ENCODE data around the gene FOXK1. TPM values are rescaled to one million over a fixed set of nuclear protein-coding genes. Genes with fewer than 3 reads are reported as not detected.

FOXK1 gene
- total RNA-seq, 1 donor from 2014 or later = 30.4 TPM

DNA sequence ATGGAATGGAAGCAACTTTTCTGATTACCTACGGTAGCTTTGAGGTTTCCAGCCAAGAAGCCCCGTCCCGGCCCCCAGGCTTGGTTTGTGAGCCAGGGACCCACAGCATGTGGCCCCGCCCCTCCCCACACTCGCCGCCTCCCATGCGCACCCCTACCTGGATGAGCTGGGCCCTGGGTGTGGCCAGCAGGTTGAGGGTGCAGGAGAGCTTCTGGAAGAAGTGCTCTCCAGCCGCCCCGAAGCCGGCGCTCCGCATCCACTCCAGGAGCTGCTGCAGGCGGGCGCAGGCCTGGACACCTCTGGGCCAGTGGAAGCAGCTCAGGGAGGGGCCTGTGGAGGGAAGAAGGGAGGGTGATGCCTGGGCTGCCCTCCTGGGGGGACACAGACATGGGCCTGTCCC is 133.0 kb downstream of the FOXK1 start:
- TF ChIP-seq, protein P1, sequence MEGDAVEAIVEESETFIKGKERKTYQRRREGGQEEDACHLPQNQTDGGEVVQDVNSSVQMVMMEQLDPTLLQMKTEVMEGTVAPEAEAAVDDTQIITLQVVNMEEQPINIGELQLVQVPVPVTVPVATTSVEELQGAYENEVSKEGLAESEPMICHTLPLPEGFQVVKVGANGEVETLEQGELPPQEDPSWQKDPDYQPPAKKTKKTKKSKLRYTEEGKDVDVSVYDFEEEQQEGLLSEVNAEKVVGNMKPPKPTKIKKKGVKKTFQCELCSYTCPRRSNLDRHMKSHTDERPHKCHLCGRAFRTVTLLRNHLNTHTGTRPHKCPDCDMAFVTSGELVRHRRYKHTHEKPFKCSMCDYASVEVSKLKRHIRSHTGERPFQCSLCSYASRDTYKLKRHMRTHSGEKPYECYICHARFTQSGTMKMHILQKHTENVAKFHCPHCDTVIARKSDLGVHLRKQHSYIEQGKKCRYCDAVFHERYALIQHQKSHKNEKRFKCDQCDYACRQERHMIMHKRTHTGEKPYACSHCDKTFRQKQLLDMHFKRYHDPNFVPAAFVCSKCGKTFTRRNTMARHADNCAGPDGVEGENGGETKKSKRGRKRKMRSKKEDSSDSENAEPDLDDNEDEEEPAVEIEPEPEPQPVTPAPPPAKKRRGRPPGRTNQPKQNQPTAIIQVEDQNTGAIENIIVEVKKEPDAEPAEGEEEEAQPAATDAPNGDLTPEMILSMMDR (conservative IDR thresholded peaks at IDR 0.05; ENCODE audit: low read depth, low read length) = no peak
- H3K4me3 ChIP-seq (ENCODE audit: low read depth, low read length) = no peak overlapping the region
- DNase-seq (ENCODE audit: low read depth) = no peak

DNA sequence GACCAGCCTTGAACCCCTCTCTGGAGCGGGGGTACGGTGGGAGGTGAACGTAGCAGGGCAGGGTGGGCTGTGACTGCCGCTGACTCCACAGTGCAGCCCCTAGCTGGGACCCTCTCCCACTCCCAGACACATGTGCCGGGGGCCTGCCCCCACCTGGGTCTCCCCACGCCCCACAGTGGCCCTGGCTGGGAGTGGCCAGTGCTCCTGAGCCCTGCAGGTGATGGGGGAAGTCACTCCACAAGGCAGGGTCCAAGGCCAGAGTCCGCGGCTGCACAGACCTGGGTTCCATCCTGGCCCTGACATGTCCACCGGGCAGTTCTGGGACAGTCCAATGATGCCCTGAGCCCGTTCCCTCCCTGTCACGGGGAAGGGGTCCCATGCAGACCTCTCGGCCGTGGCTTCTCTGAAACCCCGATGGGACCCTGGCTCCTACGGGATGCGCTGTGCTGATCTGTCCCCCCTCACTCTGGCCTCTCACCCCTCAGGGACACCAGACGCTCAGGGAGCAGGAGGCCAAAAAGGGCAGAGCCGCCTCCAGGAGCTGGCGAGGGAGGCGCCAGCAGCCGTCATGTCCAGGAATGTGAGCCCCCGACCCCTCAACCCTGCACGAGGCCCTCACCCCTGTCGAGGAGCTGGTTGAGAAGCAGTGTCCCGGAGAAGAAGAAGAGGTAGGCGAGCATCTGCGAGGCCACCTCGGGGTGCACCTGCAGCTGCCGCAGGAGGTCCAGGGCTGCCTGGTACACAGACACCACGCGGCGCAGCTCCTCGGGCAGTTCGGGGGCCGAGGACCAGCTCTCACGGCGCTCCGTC is 133.7 kb downstream of the FOXK1 start:
- no peak for DNase-seq (ENCODE audit: low read depth)
- H3K4me3 ChIP-seq (ENCODE audit: low read depth, low read length) = no peak overlapping the region
- TF ChIP-seq, protein P1 (conservative IDR thresholded peaks at IDR 0.05; ENCODE audit: low read depth, low read length) = no peak

DNA sequence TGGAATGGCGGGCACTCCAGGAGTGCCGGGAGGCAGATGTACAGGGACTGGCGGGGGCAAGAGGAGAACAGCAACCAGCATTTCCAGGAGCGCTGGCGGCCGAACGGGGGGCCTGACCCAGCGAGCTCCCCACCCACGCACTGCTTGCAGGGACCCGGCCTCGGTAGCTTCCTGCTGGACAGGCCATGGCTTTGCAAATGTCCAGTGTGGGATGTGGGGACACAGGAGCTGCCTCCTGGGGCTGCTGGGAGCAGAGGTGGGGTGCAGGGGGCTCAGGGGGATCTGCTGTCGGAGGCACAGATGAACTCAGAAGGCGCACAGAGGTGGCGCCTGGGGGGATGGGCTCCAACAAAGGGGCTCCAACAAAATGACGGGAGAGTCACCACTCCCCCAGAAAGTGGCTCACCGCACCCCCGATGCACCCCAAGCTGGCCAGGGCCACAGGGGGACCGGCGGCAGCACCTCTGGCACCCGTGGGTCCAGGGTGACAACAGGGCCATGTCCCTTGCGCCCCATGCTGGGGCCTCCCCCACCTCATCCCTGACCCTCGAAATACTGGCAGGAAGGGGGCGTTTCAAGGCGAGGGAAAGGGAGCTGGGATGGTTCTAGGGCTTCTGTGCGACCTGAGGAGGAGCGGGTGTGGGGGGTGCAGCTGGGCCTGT is 134.5 kb downstream of the FOXK1 start:
- no peak for DNase-seq (ENCODE audit: low read depth)
- H3K4me3 ChIP-seq (ENCODE audit: low read depth, low read length) = no peak overlapping the region
- TF ChIP-seq, protein P1 (conservative IDR thresholded peaks at IDR 0.05; ENCODE audit: low read depth, low read length) = no peak

DNA sequence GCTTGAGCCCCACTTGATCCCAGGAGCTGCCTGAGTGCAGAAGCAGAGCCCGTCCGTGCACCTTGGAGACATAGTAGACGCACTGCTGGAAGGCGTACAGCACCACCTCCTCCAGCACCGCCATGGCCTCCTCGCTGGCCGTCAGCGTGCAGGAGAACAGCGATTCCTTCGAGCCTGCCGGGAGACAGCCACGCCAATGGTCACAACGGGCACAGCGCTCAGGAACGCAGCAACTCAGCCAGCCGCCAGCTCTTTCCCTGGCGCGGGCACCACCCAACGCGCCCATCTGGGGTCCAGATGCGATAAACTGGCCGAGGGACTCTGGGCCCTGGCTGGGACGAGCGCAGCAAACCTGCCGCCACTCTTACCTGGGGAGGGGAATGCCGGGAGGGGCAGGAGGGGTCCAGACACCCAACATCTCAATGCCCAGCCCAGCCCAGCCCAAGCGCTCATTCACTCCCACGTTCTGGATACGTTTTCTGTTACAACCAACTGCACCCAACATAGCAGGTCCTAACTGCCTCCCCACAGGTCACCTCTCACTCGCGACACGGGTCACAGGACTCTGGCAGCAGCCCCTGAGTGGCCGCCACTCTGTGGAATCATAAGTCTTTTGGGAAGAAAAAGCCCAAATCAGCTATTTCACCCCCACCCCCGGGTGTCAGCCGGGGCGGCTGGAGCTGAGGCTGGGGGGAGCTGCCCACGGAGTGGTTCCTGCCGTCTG is 135.2 kb downstream of the FOXK1 start:
- no peak for DNase-seq (ENCODE audit: low read depth)
- TF ChIP-seq, protein P1 (conservative IDR thresholded peaks at IDR 0.05; ENCODE audit: low read depth, low read length) = no peak
- no peak overlapping the region for H3K4me3 ChIP-seq (ENCODE audit: low read depth, low read length)

DNA sequence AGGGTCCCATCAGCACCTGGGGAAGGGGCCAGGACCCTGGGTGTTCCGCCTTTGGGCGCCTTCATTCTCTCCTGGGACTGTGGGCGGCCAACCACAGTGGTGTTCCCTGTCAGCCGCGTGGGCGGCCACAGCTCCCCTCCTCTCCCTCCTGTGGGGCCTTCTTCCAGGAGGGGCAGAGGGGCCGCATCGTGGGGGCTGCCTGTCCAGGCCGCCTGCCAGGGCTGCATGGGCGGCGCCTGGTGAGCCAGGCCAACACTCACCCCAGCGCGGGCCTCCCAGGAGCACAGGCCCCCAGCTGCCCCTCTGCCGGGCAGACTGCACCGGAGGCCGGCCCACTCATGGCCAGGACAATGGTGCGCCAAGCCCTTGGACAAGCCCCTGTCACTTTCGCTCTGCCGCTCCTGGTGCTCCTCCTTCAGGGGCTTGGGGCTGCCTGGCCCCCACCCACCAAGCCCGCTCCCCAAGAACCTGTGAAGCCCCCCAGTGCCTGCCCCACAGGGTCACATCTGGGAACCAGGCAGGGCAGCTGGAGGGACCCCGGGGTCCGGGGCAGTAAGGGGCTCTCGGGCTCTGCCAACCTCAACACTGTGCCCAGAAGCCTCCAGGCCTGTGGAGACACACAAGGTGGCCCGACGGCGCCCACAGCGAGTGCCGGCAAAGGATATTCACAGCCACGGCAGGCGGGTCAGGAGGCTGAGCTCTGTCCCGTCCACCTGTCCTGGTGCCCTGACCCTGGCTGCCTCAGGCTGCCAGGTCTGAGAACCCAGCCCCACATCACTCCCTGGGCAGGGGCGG is 136.1 kb downstream of the FOXK1 start:
- TF ChIP-seq, protein P1 (conservative IDR thresholded peaks at IDR 0.05; ENCODE audit: low read depth, low read length) = no peak
- H3K4me3 ChIP-seq (ENCODE audit: low read depth, low read length) = no peak overlapping the region
- DNase-seq (ENCODE audit: low read depth) = no peak

DNA sequence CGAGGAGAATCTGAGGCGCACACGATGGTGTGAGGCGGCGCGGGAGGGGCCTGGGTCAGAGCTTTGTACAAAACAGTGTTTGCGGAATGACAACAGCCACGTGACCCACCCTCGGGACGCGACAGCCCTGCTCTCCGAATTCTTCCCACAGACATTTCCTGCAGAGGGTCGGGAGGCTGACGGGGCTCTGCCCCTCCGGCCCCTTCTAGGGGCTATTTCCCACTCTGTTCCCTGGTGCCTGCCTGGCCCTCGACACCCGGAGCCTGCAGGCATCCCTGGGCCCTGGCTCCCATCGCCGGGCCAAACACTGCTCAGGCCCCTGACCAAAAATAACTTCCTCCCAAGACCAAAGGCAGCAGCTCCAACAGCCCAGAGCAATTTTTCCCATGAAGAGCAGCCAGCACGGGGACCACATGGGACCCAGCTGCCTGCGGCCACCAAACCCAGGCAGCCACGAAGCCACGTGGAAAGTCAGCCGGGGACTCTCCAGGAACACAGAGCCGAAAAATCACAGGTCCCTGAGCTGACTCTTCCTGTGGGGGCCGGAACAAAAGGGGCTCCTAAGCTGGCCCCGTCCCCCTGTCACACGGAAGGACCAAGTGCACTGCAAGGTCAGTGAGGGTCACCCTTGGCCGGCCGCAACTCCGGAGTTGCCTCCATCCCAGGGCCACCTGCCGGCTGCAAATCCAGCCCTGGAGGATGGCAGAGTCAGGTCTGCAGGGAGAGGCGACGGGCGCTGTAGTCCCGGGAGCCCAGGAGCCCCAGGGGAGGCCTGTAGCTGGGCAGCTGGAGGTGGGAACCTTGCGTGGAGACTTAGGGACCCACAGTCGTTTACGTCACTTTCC is 137.7 kb downstream of the FOXK1 start:
- TF ChIP-seq, protein P1 (conservative IDR thresholded peaks at IDR 0.05; ENCODE audit: low read depth, low read length) = no peak
- no peak for DNase-seq (ENCODE audit: low read depth)
- no peak overlapping the region for H3K4me3 ChIP-seq (ENCODE audit: low read depth, low read length)

Measured in epithelial cell of proximal tubule (primary cell).